Urothelium cell line (cell line): ENCODE data around the gene OR2Y1.
"Not testable (repeated sequence)": the region's sequence is repeated elsewhere in the genome, so short reads cannot be mapped to it uniquely, and the experiment has no call there.

Experiments
- DNase-seq: peaks from one replicate; pipeline ENCODE4 v3.0.0; 2011; ENCODE audit warnings: low spot score, mixed read lengths
- FAIRE-seq: peaks from 2 replicates; lab custom pipeline; 2011; peaks lifted over from hg19 to GRCh38; lab: Jason Lieb, UNC

Gene OR2Y1

GRCh38 chr5:180739958-180740357 is at the start of gene OR2Y1:
Gene OR2Y1, minus strand, starts transcription at chr5:180740058. Its CDS starts 0 bp downstream, at chr5:180740058.
- FAIRE-seq: no peak
- no peak for DNase-seq

GRCh38 chr5:180788651-180789410 is 49.0 kb upstream of the OR2Y1 start:
- FAIRE-seq, DNase-seq: not testable (repeated sequence)

- DNase-seq: no peak
- no peak for FAIRE-seq
Observed at GRCh38 chr5:180787711-180788431, 48.0 kb upstream of the OR2Y1 start.

- DNase-seq (no peak), FAIRE-seq (no peak)
Observed at GRCh38 chr5:180786531-180787398, 46.9 kb upstream of the OR2Y1 start.

GRCh38 chr5:180785794-180786221 is 46.0 kb upstream of the OR2Y1 start:
- FAIRE-seq: peak; percentile 37

DNA sequence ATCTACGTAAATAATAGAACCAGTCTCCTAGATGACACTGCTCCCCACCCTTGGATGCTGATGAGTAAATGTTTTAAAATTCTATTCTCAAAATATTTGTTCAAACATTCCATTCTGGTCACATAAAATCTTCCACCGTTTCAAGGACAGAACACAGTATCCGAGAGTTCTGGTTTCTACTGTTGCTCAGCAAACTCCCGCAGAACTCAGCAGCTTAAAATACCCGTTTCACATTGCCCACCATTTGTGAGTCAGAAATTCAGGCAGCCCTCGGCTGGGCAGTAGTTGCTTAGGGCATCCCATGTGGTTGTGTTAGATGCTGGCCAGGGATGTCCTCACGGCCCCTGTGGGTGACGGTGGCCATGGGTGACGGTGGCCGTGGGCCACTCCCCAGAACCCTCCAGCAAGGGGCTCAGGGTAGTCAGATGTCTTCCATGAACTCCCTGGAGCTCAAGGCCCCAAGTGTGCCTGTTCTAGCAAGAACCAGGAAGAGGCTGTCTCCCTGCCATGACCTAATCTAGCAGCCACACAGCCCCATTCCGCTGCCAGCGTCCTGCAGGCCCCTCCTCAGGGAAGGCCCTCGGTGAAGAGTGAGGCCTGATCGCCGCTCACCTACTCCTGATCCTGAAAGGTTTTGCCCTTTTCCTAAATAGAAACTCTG is 45.4 kb upstream of the OR2Y1 start:
- FAIRE-seq (no peak), DNase-seq (no peak)

More at GRCh38 chr5:180785794-180786221, 46.0 kb upstream of the OR2Y1 start:
- peak; percentile 67 for DNase-seq

DNA sequence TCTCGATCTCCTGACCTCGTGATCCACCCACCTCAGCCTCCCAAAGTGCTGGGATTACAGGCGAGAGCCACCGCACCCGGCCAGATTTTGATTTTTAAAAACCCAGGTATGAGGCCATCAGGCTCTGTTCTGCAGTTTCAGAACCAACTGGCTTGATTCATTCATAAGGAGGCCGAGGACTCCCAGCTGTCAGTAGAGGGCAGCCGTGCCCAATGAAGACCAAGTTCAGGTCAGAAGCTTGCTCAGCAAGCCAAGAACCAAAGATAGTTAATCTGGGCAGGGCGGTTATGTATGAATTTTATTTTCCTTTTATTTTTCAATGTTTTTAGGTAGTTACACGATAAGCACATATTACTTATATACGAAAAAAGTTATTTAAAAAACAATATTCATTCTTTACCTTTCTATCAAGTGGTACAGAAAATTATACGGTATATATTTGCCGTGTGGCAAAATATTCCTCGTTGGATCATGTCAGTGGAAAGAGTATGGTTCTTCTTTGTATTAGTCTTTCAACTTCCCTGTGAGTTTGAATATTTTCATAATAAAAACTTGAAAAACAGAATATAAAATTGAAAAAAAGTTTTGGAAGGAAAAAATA is 44.7 kb upstream of the OR2Y1 start:
- no peak for FAIRE-seq
- peak; percentile 72 for DNase-seq

- no peak for FAIRE-seq
- no peak for DNase-seq
Observed at GRCh38 chr5:180783340-180784052, 43.6 kb upstream of the OR2Y1 start.

GRCh38 chr5:180782748-180783147 is 42.9 kb upstream of the OR2Y1 start:
- FAIRE-seq (no peak), DNase-seq (no peak)

- not testable (repeated sequence) for DNase-seq, FAIRE-seq
Observed at GRCh38 chr5:180781900-180782326, 42.1 kb upstream of the OR2Y1 start.

GRCh38 chr5:180779985-180780610 is 40.2 kb upstream of the OR2Y1 start:
- no peak for FAIRE-seq
- no peak for DNase-seq

- DNase-seq: no peak
Observed at GRCh38 chr5:180777475-180777874, 37.6 kb upstream of the OR2Y1 start.

GRCh38 chr5:180776376-180776775 is 36.5 kb upstream of the OR2Y1 start:
- no peak for FAIRE-seq
- DNase-seq: no peak

More at GRCh38 chr5:180777475-180777874, 37.6 kb upstream of the OR2Y1 start:
- FAIRE-seq: no peak

DNA sequence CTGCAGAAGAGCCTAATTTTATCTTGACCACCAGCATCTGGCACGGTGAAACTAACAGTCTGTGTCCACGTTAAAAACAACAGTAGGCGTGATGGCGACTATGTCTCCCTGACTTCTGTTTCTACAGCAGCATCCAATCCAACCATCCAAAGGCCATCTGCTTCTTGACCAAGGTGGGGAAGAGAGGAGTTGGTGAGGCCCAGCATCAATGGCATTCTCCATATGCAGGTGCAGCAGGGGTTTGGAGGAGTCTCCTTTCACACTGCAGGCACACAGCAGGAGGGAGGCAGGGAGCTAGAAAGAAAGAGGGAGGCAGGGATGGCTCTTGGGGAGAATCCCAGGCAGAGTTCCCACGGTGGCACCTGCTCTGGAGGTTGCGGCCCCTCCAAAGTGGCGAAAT is 35.8 kb upstream of the OR2Y1 start:
- no peak for FAIRE-seq

DNA sequence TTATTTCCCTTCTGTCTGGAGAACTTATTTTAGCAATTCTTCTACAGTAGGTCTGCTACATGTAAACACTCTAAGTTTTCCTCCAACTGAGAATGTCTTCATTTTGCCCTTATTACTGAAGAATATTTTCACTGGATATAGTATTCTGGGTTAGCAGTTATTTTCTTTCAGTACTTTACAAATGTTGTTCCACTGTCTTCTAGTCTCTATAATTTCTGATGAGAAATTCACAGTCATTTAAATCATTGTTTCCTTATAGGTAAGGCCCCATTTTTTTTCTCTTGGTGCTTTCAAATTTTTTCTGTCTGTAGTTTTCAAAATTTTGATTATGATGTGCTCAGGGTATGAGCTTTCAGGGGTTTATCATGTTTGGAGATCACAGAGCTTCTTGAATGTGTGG is 32.0 kb upstream of the OR2Y1 start:
- FAIRE-seq: no peak
- DNase-seq: no peak

More for the DNA sequence above, 35.8 kb upstream of the OR2Y1 start:
- no peak for DNase-seq

DNA sequence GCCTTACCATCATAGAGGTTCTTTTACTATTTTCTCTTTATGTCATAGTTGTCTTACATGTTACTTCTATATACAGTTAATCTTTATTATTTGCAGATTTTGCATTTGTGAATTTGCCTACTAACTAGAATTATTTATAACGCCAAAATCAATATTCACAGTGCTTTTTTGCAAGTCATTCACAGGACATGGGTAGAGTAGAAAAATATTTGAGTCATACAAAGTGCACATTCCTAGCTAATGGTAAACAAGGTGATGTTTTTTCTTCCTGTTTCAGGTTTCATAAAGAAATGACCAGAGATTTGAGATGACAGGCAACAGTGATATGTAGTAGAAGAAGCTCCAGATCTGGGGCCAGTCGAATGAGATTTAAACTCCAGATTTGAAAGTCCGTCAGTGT is 30.0 kb upstream of the OR2Y1 start:
- DNase-seq (no peak), FAIRE-seq (no peak)

GRCh38 chr5:180755601-180756000 is 15.7 kb upstream of the OR2Y1 start:
- no peak for DNase-seq
- FAIRE-seq: no peak

DNA sequence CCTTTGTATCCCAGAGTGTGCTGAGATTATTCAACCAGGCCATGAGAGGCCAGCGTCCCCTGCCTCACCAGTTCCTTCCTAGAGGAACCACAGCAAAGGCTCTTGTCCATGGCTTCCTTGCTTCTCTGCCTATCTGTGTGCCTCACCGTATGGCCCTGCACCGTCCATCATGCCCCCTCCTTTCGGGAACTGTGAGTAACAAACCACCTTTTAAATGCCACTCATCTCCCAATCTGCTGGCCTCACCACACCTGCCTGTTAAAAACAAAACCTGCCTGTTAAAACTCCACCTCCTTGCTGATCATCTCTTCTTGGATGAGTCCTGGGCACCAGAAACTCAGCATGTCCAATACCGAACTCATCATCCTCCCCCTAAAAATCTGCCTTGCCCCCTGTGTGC is 4.4 kb upstream of the OR2Y1 start:
- DNase-seq: no peak
- no peak for FAIRE-seq

GRCh38 chr5:180742727-180743126 is 2.9 kb upstream of the OR2Y1 start:
- DNase-seq (no peak), FAIRE-seq (no peak)
